Measurements from ENCODE around the gene FRYL.

FRYL gene

GRCh38 chr4:48585401-48585800 lies 194.7 kb downstream of the FRYL start:
- no peak for TF ChIP-seq CTCF (conservative IDR thresholded peaks at IDR 0.05; ENCODE audit: low read length)
- H3K4me3 ChIP-seq (ENCODE audit: low read length) = no peak overlapping the region
- no peak for DNase-seq (ENCODE audit: low read depth)

- H3K4me3 ChIP-seq (ENCODE audit: low read length) = no peak overlapping the region
- DNase-seq (ENCODE audit: low read depth) = peak; percentile 79
- TF ChIP-seq CTCF (conservative IDR thresholded peaks at IDR 0.05; ENCODE audit: low read length) = peak; percentile 96
Measured at GRCh38 chr4:48578132-48578968, 201.7 kb downstream of the FRYL start.

- H3K4me3 ChIP-seq (ENCODE audit: low read length) = no peak overlapping the region
- peak; percentile 23 for DNase-seq (ENCODE audit: low read depth)
- TF ChIP-seq CTCF (conservative IDR thresholded peaks at IDR 0.05; ENCODE audit: low read length) = no peak
Measured at GRCh38 chr4:48575964-48576363, 204.1 kb downstream of the FRYL start.

- TF ChIP-seq CTCF (conservative IDR thresholded peaks at IDR 0.05; ENCODE audit: low read length) = no peak
- no peak overlapping the region for H3K4me3 ChIP-seq (ENCODE audit: low read length)
- no peak for DNase-seq (ENCODE audit: low read depth)
Measured at GRCh38 chr4:48571471-48571870, 208.6 kb downstream of the FRYL start.

GRCh38 chr4:48570646-48571220 lies 209.3 kb downstream of the FRYL start:
- peak; percentile 55 for DNase-seq (ENCODE audit: low read depth)
- no peak overlapping the region for H3K4me3 ChIP-seq (ENCODE audit: low read length)
- TF ChIP-seq CTCF (conservative IDR thresholded peaks at IDR 0.05; ENCODE audit: low read length) = no peak

- no peak for TF ChIP-seq CTCF (conservative IDR thresholded peaks at IDR 0.05; ENCODE audit: low read length)
- no peak overlapping the region for H3K4me3 ChIP-seq (ENCODE audit: low read length)
- no peak for DNase-seq (ENCODE audit: low read depth)
Measured at GRCh38 chr4:48566034-48566384, 214.1 kb downstream of the FRYL start.
